ENCODE results near the gene PLA2G2C.

- TF ChIP-seq EP300 (IDR thresholded peaks at IDR 0.05) (no peak), CTCF (IDR thresholded peaks at IDR 0.05) (no peak)
These were observed 50.1 kb downstream of the PLA2G2C start for GRCh38 chr1:20136249-20136648.
